Choroid plexus epithelial cell (primary cell): Measurements from ENCODE around the gene C17orf67.

Source experiments
- DNase-seq: peaks from one replicate; pipeline ENCODE4 v3.0.0-alpha.2; 2010; ENCODE audit warnings: low read depth
- H3K4me3 ChIP-seq: 2 replicates; pipeline ENCODE4 v1.5.1; 2011; ENCODE audit warnings: low read depth, mild to moderate bottlenecking, control low read depth, low read length, moderate library complexity
- TF ChIP-seq, protein P1 (sequence below): conservative IDR thresholded peaks from 2 replicates; pipeline ENCODE4 v1.5.1; 2011; ENCODE audit warnings: low read depth, mild to moderate bottlenecking, control low read depth, inconsistent platforms, low read length, moderate library complexity

C17orf67 gene

DNA sequence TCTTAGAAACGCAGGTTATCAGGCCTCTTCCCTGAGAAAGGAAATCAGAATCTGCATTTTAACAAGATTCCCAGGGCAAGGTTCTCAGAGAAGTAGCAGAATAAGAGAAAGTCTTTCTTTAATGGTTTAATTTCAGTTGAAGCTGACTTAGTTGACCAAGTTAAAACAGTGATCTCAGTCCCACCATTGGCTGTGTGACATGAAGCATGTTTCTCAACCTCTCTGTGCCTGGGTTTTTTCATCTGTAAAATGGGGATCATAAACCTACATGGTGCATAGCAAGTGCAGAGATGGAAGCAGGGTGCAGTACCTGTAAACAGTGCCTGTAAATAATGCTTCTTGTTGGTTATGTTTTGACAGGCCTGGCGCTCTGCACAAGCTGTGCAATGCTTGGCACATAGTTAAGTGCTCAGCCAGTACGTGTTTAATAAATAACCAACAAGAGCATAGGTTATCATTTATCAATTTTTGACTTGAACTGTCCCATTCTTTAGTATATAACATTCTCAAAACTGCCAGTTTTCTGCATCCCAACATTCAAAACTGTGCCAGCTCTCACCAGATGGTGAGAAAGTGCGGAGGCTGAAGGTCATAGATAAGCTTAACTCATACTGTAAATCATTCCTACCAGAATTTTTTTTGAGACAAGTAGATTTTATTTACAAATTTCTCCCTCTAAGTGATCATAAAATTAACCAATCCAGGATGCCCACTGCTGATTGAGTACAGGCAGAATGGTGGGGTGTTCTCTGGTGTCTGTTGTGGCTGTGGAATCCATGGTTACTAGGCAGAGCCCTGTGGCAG is 6.9 kb downstream of the C17orf67 start:
- no peak for DNase-seq
- TF ChIP-seq, protein P1, sequence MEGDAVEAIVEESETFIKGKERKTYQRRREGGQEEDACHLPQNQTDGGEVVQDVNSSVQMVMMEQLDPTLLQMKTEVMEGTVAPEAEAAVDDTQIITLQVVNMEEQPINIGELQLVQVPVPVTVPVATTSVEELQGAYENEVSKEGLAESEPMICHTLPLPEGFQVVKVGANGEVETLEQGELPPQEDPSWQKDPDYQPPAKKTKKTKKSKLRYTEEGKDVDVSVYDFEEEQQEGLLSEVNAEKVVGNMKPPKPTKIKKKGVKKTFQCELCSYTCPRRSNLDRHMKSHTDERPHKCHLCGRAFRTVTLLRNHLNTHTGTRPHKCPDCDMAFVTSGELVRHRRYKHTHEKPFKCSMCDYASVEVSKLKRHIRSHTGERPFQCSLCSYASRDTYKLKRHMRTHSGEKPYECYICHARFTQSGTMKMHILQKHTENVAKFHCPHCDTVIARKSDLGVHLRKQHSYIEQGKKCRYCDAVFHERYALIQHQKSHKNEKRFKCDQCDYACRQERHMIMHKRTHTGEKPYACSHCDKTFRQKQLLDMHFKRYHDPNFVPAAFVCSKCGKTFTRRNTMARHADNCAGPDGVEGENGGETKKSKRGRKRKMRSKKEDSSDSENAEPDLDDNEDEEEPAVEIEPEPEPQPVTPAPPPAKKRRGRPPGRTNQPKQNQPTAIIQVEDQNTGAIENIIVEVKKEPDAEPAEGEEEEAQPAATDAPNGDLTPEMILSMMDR = no peak
- H3K4me3 ChIP-seq = no peak overlapping the region

DNA sequence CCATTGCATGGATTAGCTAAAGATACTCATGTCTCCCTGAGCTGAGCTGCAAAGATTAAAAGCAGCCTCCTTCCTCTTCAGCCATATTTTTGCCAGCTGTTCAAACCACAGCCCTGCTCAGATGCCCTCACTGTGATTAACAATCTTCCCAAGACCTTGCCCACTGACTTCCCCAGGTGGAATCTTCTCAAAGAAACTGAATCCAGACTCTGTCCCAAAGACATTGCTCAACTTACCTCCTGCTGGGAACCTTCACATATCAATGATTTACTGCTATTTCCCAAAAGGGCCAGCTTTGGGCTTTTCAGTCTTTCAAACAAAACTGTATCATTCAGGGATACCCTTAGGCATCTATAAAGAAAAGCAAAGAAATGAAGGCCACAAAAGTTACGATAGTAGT is 9.2 kb downstream of the C17orf67 start:
- DNase-seq = no peak
- TF ChIP-seq, protein P1 = no peak
- H3K4me3 ChIP-seq = no peak overlapping the region

DNA sequence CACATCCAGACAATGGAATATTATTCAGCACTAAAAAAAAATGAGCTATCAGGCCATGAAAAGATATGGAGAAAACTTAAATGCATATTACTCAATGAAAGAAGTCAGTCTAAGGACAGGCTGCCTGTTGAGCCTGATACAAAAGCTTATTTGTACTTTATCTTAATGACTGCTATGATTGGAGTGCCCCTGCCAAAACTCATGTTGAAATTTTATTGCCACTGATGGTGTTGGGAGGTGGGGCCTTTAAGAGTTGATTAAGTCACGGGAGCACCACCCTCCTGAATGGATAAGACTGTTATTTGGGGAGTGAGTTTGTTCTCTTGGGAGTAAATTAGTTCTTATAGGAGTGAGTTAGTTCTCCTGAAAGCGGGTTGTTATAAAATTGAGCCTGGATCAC is 9.9 kb downstream of the C17orf67 start:
- TF ChIP-seq, protein P1 = no peak
- DNase-seq = no peak
- H3K4me3 ChIP-seq = no peak overlapping the region

DNA sequence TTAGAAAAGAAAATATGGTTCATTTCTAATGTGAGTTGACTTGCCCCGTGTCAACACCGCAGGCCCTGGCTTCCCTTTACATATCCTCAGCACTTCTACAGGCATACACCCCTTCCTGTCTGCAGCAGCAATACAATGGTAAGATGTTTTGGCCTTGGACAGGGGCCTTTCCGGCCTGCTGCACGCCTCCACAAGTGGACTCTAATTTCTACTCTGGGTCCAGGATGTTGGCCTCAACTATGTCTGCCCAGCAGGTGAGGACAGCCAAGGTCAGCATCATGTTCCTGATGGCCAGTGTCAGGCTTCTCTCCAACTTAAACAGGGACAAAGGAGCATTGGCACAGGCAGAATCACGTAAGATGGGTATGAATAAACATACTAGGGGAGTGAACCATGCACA is 11.0 kb downstream of the C17orf67 start:
- no peak overlapping the region for H3K4me3 ChIP-seq
- TF ChIP-seq, protein P1 = no peak
- DNase-seq = no peak

DNA sequence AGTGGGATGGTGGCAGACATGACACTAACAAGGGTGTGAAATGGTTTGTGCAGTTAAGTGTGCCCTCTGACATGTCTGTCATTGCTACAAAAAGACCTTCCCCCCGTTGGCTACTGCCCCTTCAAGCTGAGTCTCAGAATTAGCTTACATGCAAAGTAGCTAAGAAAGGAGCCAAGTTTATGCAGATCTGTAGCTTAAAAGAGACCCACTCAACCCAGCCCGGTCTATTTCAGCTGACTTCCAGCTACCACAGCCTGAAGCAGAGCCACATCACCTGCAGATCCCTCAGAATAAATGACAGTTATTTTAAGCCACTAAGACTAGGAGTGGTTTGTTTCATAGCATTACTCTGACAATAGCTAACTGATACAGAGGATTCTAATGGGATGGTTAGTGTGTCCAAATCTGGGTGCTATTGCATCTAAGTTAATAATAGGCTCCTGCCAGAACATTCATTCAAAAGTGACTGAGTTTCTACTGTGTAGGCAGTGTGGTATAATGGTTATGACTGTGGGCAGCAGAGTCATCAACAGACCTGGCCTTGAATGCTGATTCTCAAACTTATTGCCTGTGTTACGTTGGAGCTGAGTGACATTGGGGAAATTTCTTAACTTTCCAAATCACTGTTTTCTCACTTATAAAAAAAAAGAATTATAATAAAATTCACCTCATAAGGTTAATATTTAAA is 11.7 kb downstream of the C17orf67 start:
- TF ChIP-seq, protein P1 = no peak
- H3K4me3 ChIP-seq = no peak overlapping the region
- DNase-seq = no peak

DNA sequence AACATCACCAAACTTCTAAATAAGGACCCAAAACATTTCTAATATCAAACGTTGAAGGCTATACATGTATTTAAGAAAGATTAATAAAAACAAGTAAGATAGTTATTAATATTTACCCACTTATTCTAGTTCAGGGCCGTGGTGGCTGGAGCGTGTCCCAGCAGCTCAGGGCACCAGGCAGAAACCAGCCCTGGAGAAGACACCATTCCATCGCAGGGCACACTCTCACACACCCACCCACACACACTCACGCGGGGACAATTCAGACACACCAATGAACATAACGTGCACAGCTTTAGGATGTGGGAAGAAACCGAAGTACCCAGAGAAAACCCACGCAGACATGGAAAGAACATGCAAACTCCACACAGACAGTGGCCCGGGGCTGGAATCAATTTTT is 13.5 kb downstream of the C17orf67 start:
- TF ChIP-seq, protein P1 = no peak
- H3K4me3 ChIP-seq = no peak overlapping the region
- no peak for DNase-seq
